ENCODE data around the gene LHPP.

LHPP gene

DNA sequence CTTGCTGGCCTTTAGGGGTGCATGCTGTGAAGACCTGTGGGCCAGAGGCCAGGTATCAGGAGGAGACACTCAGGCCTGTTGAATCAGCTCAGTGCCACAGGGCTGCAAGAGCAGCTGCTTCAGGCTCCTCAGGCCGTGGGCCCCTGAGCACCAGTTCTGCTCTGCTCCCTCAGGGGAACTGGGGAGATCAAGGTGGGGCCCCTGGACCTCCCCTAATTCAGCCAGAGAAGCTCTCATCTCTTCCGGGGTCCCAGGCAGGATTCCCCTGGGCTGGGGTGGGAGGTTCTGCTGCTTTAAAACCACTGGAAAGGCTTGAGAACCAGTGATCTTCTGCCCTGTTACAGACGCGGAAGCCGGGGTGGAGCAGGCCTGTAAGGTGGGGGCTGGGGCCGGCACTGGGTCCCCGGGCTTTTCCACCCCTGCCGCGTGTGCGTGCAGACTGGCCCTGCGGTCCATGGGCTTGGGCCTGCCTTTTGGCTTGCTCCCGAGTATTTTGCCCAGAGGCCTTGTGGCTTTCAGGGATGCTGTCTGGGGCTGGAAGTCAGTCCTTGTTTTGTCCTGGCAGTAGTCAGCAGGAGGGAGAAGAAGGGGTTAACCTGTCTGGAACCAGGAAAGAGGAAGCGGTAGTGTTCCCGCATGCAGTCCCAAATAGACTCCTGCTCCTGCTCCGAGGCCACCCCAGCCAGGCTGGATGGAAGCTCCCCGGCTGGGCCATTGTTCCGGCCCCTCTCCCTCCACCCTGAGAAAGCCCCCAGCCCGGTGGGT, 74.3 kb downstream of the LHPP start:
- Histone ChIP-seq H3K4me3 (ENCODE audit: severe bottlenecking) (no peak overlapping the region), H3K36me3 (ENCODE audit: low read depth) (no peaks in the 10 kb centered on the region), H3K27me3 (ENCODE audit: insufficient read depth, poor library complexity, severe bottlenecking) (no peaks in the 10 kb centered on the region), H3K9me3 (ENCODE audit: severe bottlenecking) (no peaks in the 10 kb centered on the region), H3K27ac (ENCODE audit: poor library complexity, severe bottlenecking) (no peak overlapping the region), H3K4me1 (ENCODE audit: insufficient read depth, poor library complexity, severe bottlenecking) (no peaks in the 10 kb centered on the region)
- DNase-seq (ENCODE audit: low spot score) (no peak), ATAC-seq (ENCODE audit: low read depth) (no peak)
- TF ChIP-seq, protein P1, sequence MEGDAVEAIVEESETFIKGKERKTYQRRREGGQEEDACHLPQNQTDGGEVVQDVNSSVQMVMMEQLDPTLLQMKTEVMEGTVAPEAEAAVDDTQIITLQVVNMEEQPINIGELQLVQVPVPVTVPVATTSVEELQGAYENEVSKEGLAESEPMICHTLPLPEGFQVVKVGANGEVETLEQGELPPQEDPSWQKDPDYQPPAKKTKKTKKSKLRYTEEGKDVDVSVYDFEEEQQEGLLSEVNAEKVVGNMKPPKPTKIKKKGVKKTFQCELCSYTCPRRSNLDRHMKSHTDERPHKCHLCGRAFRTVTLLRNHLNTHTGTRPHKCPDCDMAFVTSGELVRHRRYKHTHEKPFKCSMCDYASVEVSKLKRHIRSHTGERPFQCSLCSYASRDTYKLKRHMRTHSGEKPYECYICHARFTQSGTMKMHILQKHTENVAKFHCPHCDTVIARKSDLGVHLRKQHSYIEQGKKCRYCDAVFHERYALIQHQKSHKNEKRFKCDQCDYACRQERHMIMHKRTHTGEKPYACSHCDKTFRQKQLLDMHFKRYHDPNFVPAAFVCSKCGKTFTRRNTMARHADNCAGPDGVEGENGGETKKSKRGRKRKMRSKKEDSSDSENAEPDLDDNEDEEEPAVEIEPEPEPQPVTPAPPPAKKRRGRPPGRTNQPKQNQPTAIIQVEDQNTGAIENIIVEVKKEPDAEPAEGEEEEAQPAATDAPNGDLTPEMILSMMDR (IDR thresholded peaks at IDR 0.05; ENCODE audit: poor library complexity, severe bottlenecking), result no peak

DNA sequence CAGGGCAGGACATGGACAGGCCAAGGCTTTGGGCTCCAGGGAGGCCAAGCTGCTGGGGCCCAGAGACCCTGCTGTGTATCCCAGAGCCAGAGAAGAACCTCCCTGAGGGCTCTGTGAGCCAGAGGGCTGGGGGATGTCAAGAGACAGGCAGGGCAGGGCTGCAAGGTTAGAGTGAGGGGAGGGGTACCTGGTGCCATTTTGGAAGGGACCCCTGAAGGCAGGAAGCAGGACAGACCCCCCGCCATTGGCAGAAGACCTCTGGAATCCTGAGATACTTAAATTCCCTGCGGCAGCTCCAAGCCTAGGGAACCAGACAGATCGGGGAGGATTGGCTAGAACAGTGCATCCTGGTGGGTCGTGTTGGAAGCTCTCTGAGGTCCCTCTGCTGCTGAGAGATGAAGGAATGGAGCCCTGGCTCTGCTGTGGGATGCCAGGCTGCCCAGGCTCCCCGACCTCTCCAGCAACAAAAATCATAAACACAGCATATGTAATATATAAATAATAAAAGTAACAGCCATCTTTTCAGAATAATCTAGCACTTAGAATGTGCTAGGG, 75.0 kb downstream of the LHPP start:
- H3K4me3 ChIP-seq (ENCODE audit: severe bottlenecking), result no peak overlapping the region
- no peak for DNase-seq (ENCODE audit: low spot score)

DNA sequence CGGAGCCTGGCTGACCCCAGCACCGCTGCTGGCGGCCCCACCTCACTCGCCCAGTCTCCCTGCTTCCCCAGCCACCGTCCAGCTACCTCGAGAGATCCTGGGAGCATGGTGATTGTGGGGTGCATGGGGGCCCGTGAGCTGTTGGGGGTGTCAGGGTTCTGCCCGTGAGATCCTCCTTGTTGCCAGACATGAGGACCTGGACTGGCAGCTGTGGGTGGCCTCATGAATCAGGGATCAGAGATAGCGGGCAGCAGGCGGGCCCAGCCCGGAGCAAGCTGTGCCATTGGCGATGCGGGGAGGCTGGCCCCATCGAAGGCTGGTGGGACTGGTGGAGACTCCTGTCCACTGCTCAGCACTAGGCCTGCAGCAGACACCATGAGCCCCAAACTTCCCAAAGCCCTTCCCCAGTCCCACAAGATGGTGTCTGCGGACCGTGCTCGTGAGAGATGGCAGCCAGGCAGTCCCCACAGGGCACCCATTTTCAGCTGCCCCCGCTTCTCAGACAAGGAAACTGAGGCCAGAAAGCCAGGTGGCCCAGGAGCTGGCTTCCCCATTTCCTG, 75.6 kb downstream of the LHPP start:
- Histone ChIP-seq H3K36me3 (ENCODE audit: low read depth) (no peaks in the 10 kb centered on the region), H3K27me3 (ENCODE audit: insufficient read depth, poor library complexity, severe bottlenecking) (no peaks in the 10 kb centered on the region), H3K4me3 (ENCODE audit: severe bottlenecking) (no peak overlapping the region), H3K9me3 (ENCODE audit: severe bottlenecking) (no peaks in the 10 kb centered on the region), H3K4me1 (ENCODE audit: insufficient read depth, poor library complexity, severe bottlenecking) (no peaks in the 10 kb centered on the region), H3K27ac (ENCODE audit: poor library complexity, severe bottlenecking) (no peak overlapping the region)
- TF ChIP-seq, protein P1 (IDR thresholded peaks at IDR 0.05; ENCODE audit: poor library complexity, severe bottlenecking), result no peak
- ATAC-seq (ENCODE audit: low read depth), result no peak
- no peak for DNase-seq (ENCODE audit: low spot score)

More for the DNA sequence above, 75.0 kb downstream of the LHPP start:
- Histone ChIP-seq H3K27ac (ENCODE audit: poor library complexity, severe bottlenecking) (no peak overlapping the region), H3K27me3 (ENCODE audit: insufficient read depth, poor library complexity, severe bottlenecking) (no peaks in the 10 kb centered on the region), H3K36me3 (ENCODE audit: low read depth) (no peaks in the 10 kb centered on the region), H3K9me3 (ENCODE audit: severe bottlenecking) (no peaks in the 10 kb centered on the region), H3K4me1 (ENCODE audit: insufficient read depth, poor library complexity, severe bottlenecking) (no peaks in the 10 kb centered on the region)
- TF ChIP-seq, protein P1 (IDR thresholded peaks at IDR 0.05; ENCODE audit: poor library complexity, severe bottlenecking), result no peak
- no peak for ATAC-seq (ENCODE audit: low read depth)

DNA sequence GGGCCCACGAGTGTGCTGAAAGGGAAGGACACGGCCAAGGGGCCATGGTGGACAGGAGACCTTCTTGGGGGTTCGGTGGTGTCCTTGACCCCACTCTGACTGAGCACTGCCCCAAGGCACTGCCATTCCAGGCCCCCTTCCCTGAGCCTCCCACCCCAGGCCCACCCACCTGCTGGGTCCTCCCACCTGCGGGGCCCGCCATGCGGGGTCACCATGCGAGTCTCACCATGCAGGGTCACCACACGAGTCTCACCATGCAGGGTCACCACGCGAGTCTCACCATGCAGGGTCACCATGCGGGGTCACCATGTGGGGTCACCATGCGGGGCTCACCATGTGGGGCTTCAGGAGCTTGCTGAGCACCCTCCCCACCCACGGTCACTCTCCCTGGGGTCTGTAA, 76.3 kb downstream of the LHPP start:
- H3K4me1 ChIP-seq (ENCODE audit: insufficient read depth, poor library complexity, severe bottlenecking), result no peaks in the 10 kb centered on the region

More for the DNA sequence above, 76.3 kb downstream of the LHPP start:
- Histone ChIP-seq H3K9me3 (ENCODE audit: severe bottlenecking) (no peaks in the 10 kb centered on the region), H3K27ac (ENCODE audit: poor library complexity, severe bottlenecking) (no peak overlapping the region), H3K4me3 (ENCODE audit: severe bottlenecking) (no peak overlapping the region), H3K36me3 (ENCODE audit: low read depth) (no peaks in the 10 kb centered on the region), H3K27me3 (ENCODE audit: insufficient read depth, poor library complexity, severe bottlenecking) (no peaks in the 10 kb centered on the region)
- TF ChIP-seq, protein P1 (IDR thresholded peaks at IDR 0.05; ENCODE audit: poor library complexity, severe bottlenecking), result no peak
- no peak for DNase-seq (ENCODE audit: low spot score)
- ATAC-seq (ENCODE audit: low read depth), result no peak
